ENCODE measurements around the gene DCAF6.

DCAF6 gene

DNA sequence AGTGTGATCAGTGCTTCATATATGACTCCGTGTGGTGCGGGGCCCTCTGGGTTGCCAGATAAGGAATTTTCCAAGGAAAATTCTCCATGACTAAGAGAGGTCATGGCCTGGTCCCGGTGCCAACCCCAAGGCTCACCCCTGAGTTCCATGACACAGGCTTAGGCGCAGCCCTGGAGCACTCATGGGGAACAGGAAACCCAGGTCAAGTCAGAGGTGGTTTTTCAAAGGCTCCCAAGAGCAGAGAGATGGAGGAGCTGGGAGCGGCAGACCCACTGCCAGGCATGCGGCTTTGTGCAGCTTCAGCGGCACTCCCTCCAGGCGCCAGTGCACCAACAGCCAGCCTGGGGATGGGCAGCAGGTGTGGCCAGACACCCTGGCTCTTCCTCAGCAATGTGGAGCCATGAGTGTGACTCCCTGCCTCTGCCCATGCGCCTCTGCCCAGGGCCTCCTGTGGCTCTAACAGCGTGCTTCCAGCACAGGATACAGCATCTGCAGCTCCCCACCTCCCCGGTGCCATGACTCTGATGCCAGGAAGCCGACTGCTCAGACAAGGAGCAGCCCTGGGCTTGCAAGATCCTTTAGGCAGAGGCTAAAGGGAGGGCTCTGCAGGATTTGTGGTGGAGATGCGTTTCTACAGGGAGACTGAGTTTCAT, 153.0 kb downstream of the DCAF6 start:
- H3K27ac Mint-ChIP-seq: no peak overlapping the region
- H3K4me3 Mint-ChIP-seq: no peak overlapping the region
- no peaks in the 10 kb centered on the region for H3K36me3 Mint-ChIP-seq
- H3K27me3 Mint-ChIP-seq: peaks cover 23% of the 10 kb centered on the region
- ATAC-seq: no peak
- no peaks in the 10 kb centered on the region for H3K9me3 Mint-ChIP-seq
- peaks cover 9% of the 10 kb centered on the region for H3K4me1 Mint-ChIP-seq

DNA sequence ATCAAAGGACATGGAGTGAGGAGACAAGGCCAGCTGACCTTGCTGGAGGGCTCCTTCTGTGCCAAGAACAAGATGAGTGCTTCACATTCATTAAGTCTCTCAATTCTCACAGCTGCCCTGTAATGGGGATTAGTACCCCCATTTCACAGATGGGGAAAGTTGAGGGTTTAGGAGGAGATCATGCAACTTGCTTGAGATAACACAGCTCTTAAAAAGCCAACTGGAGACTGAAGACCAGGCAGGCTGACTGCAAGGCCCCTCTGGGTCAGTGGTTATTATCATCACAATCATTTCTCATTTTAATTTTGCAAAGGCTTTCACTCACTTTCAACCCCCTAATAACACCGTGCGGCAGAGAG, 153.5 kb downstream of the DCAF6 start:
- H3K36me3 Mint-ChIP-seq: no peaks in the 10 kb centered on the region
- ATAC-seq: no peak
- H3K4me3 Mint-ChIP-seq: no peak overlapping the region
- H3K9me3 Mint-ChIP-seq: no peaks in the 10 kb centered on the region
- H3K4me1 Mint-ChIP-seq: peaks cover 4% of the 10 kb centered on the region
- no peak overlapping the region for H3K27ac Mint-ChIP-seq
- peaks cover 23% of the 10 kb centered on the region for H3K27me3 Mint-ChIP-seq

GRCh38 chr1:168090395-168090794, 153.9 kb downstream of the DCAF6 start:
- no peak overlapping the region for H3K4me3 Mint-ChIP-seq

DNA sequence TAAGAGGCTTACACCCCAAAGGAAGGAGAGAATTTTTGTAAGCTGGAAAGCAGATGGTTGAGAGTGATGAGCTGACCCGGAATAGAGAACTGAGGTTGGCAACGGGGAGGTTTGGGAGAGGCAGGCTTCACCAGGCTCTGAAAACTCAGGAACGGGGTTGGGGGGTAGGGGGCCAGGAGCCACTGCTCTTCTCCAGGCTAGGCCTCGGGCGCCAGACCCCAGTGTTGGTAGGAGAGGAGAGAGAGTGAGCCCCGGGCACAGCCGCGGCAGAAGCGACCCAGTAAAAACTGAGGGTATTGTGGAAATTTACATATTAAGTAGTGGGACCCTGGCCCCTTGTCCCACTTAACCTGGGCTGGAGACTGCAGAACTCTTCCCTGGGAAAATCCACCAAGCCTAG, 154.6 kb downstream of the DCAF6 start:
- H3K4me3 Mint-ChIP-seq: no peak overlapping the region
- no peaks in the 10 kb centered on the region for H3K4me1 Mint-ChIP-seq
- H3K27me3 Mint-ChIP-seq: peaks cover 23% of the 10 kb centered on the region
- H3K36me3 Mint-ChIP-seq: no peaks in the 10 kb centered on the region
- H3K9me3 Mint-ChIP-seq: no peaks in the 10 kb centered on the region
- no peak overlapping the region for H3K27ac Mint-ChIP-seq
- ATAC-seq: no peak

More at GRCh38 chr1:168090395-168090794, 153.9 kb downstream of the DCAF6 start:
- Mint-ChIP-seq H3K27me3 (peaks cover 23% of the 10 kb centered on the region), H3K9me3 (no peaks in the 10 kb centered on the region), H3K27ac (no peak overlapping the region), H3K36me3 (no peaks in the 10 kb centered on the region), H3K4me1 (no peaks in the 10 kb centered on the region)
- no peak for ATAC-seq

DNA sequence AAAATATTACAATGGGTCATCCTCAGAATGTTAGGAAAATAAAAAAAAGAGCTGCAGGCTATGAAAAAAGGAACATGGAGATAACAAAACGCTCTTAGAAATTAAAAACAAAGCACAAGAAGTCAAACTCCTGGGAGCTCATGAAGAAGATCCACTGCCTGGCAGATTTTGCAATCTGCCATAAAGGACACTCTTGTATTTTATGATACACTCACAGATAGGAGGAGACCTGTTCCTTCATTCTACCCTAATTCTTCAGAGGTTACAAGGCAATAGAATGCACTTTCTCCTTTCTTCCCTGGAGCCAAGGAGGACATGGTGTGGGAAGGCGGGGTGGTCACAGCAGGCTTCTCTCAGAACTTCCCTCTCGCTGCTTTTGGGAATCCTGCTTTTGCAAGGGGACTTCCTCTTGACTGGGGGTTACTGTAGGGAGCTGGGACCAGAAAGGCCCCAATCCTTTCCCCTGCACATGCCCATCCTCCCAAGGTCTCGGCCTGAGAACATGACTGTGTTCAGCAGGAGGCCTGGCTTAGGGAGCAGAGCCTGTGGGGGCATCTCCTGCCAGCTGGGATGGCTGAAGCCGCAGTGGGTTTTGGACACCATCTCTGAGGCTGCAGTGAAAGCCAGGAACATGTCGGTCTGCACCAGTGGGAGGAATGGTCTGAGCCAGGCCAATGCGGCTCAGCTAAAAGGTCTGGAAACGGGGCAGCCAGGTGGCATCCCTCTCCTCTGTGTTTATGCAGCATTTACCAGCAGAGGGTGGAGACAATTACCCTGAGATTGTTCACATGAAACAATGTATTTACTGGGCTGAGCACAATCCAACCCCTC, 155.5 kb downstream of the DCAF6 start:
- no peak overlapping the region for H3K27ac Mint-ChIP-seq
- H3K4me3 Mint-ChIP-seq: no peak overlapping the region
- no peaks in the 10 kb centered on the region for H3K4me1 Mint-ChIP-seq
- peaks cover 23% of the 10 kb centered on the region for H3K27me3 Mint-ChIP-seq
- no peak for ATAC-seq
- no peaks in the 10 kb centered on the region for H3K36me3 Mint-ChIP-seq
- H3K9me3 Mint-ChIP-seq: no peaks in the 10 kb centered on the region

- Mint-ChIP-seq H3K4me1 (no peaks in the 10 kb centered on the region), H3K4me3 (no peak overlapping the region), H3K27ac (no peak overlapping the region), H3K27me3 (peaks cover 14% of the 10 kb centered on the region), H3K9me3 (no peaks in the 10 kb centered on the region), H3K36me3 (no peaks in the 10 kb centered on the region)
- ATAC-seq: no peak
These were observed 156.3 kb downstream of the DCAF6 start for GRCh38 chr1:168092566-168093355.

- Mint-ChIP-seq H3K4me3 (no peak overlapping the region), H3K4me1 (no peaks in the 10 kb centered on the region), H3K36me3 (no peaks in the 10 kb centered on the region), H3K27ac (no peak overlapping the region), H3K27me3 (peaks cover 11% of the 10 kb centered on the region), H3K9me3 (no peaks in the 10 kb centered on the region)
- no peak for ATAC-seq
These were observed 157.1 kb downstream of the DCAF6 start for GRCh38 chr1:168093616-168094015.

DNA sequence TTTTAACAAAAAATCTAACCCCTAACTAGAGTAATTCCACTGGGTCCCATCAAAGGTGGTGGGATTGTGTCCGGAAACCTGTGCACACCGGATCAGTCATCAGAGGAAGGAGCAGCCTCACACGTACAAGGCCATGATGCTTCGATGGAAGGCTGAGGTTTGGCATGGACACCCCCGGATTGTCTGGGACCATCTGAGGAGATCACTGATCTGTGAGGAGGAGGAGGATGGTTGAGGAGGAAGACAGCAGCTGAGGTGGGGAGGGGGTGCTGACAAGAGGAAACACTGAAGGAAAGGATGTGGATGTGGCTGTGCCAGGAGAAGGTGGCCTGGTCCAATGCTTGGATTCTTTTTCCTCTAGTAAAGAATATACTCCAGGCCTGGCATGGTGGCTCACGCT, 159.0 kb downstream of the DCAF6 start:
- H3K27me3 Mint-ChIP-seq: peaks cover 10% of the 10 kb centered on the region
- H3K9me3 Mint-ChIP-seq: no peaks in the 10 kb centered on the region
- no peaks in the 10 kb centered on the region for H3K4me1 Mint-ChIP-seq
- ATAC-seq: no peak
- H3K4me3 Mint-ChIP-seq: no peak overlapping the region
- no peak overlapping the region for H3K27ac Mint-ChIP-seq
- H3K36me3 Mint-ChIP-seq: no peaks in the 10 kb centered on the region

GRCh38 chr1:168096296-168097165, 160.0 kb downstream of the DCAF6 start:
- no peaks in the 10 kb centered on the region for H3K9me3 Mint-ChIP-seq
- H3K36me3 Mint-ChIP-seq: no peaks in the 10 kb centered on the region
- no peaks in the 10 kb centered on the region for H3K27me3 Mint-ChIP-seq
- ATAC-seq: no peak
- no peak overlapping the region for H3K4me3 Mint-ChIP-seq
- H3K27ac Mint-ChIP-seq: no peak overlapping the region
- H3K4me1 Mint-ChIP-seq: no peaks in the 10 kb centered on the region

- H3K4me1 Mint-ChIP-seq: no peaks in the 10 kb centered on the region
- H3K27ac Mint-ChIP-seq: no peak overlapping the region
- no peak for ATAC-seq
- no peaks in the 10 kb centered on the region for H3K27me3 Mint-ChIP-seq
- no peaks in the 10 kb centered on the region for H3K9me3 Mint-ChIP-seq
- no peaks in the 10 kb centered on the region for H3K36me3 Mint-ChIP-seq
- H3K4me3 Mint-ChIP-seq: no peak overlapping the region
These were observed 161.5 kb downstream of the DCAF6 start for GRCh38 chr1:168097921-168098528.

DNA sequence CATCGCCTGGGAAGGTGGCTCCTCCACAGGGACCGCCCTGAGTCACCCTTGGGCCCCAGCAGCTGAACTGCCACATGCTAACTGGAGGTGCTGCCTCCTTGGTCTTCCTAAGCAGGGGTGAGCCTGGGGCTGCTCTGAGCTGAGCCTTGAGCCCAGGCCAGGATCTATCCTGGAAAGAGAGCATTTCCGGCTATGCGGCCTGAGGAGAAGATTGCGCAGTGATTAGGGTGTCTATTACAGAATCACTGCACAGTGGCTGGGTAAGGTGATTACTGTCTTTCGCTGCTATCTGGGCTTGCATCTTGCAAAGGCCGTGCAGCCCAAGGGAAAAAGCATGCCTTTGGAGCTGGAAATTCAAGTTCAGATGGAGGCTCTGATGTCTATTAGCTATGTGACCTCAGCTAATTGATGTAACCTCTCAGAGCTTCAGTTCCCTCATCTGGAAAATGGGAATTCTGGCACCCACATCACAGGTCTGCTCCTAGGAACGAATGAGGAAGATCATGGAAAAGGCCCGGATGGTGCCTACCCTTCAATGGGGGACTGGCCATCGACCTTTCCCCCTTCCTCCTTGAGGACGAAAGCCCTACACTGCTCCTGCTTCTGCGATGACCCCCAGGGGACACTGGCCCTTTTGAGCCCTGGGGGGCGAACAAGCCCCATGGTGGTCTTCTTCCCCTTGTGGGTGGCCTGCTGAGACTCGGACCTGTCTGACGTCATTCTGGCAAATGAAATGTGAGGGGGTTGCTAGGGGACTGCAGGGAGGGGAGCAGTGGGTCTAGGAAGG, 162.2 kb downstream of the DCAF6 start:
- H3K27ac Mint-ChIP-seq: no peak overlapping the region
- no peaks in the 10 kb centered on the region for H3K9me3 Mint-ChIP-seq
- ATAC-seq: no peak
- no peaks in the 10 kb centered on the region for H3K27me3 Mint-ChIP-seq
- no peaks in the 10 kb centered on the region for H3K4me1 Mint-ChIP-seq
- no peaks in the 10 kb centered on the region for H3K36me3 Mint-ChIP-seq
- H3K4me3 Mint-ChIP-seq: no peak overlapping the region

DNA sequence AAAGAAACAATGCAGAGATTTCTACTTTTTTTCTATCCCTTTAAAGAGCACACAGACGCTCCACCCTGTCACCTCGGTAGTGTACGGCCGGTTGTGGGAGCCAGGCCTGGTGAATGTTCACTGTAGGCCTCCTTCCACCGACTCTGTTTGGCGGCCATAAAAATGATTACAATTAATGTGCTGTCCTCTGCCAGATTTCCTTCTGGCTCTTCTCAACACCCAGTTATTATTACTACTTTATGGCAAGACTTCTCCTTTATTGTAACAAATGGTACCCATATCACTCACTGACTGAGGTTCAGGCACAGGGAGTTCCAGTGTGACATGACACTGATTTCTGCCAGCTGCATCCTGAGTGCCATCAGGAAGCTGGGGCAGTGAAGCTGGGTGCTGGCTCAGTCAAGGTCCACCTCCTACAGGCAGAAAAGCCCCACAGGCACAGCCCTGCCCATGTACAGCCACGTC, 162.9 kb downstream of the DCAF6 start:
- no peak overlapping the region for H3K4me3 Mint-ChIP-seq
- H3K4me1 Mint-ChIP-seq: no peaks in the 10 kb centered on the region
- no peak overlapping the region for H3K27ac Mint-ChIP-seq
- no peaks in the 10 kb centered on the region for H3K36me3 Mint-ChIP-seq
- no peaks in the 10 kb centered on the region for H3K27me3 Mint-ChIP-seq
- ATAC-seq: no peak
- H3K9me3 Mint-ChIP-seq: no peaks in the 10 kb centered on the region

GRCh38 chr1:168100315-168101002, 164.0 kb downstream of the DCAF6 start:
- no peaks in the 10 kb centered on the region for H3K27me3 Mint-ChIP-seq
- H3K9me3 Mint-ChIP-seq: no peaks in the 10 kb centered on the region
- no peak for ATAC-seq
- H3K4me1 Mint-ChIP-seq: no peaks in the 10 kb centered on the region
- no peak overlapping the region for H3K27ac Mint-ChIP-seq
- H3K4me3 Mint-ChIP-seq: no peak overlapping the region
- no peaks in the 10 kb centered on the region for H3K36me3 Mint-ChIP-seq
